Body of pancreas (tissue), 4 donors: ENCODE data around the gene DCUN1D4.

ENCODE experiments used
- CTCF ChIP-seq, 7 experiments: fragments of 450-650 bp in 4 of 7; fragments of 200-600 bp in 3 of 7; sonication (generic) in 3 of 7; IDR thresholded peaks; one replicate each; pipeline ENCODE4 v1.5.1; 2016 to 2019; ENCODE audit warnings: antibody characterized with exemption in 7 of 7
- POLR2A ChIP-seq, 3 donors: fragments of 450-650 bp; IDR thresholded peaks; one replicate each; pipeline ENCODE4 v1.6.1; 2016; ENCODE audit warnings: antibody characterized with exemption in 3 of 3, mild to moderate bottlenecking in 2 of 3

- TF ChIP-seq CTCF (IDR thresholded peaks at IDR 0.05) (no peak), POLR2A (IDR thresholded peaks at IDR 0.05) (no peak)
Observed at GRCh38 chr4:51840781-51841180, 2.2 kb upstream of the DCUN1D4 start.
